Neural cell (in vitro differentiated cells): ENCODE data around the gene LRBA. TPM values are rescaled to one million over a fixed set of nuclear protein-coding genes. Genes with fewer than 3 reads are reported as not detected.

Experiments used
- H2AFZ ChIP-seq: fragments of 200-600, 300-800 bp; sonication (generic), shearing (Covaris generic); 2 replicates; pipeline ENCODE4 v1.6.0; 2014; ENCODE audit warnings: low read depth, mild to moderate bottlenecking, antibody characterized with exemption, low read length, moderate library complexity
- H3F3A ChIP-seq: fragments of 200-600 bp; shearing (Covaris generic); 2 replicates; pipeline ENCODE4 v1.6.1; 2016; ENCODE audit warnings: mild to moderate bottlenecking, moderate library complexity, mixed read lengths, antibody characterized with exemption, low read length; ENCODE audit not compliant: insufficient read depth, poor library complexity, severe bottlenecking
- H3K27ac ChIP-seq: fragments of 200-600, 300-800 bp; sonication (generic), shearing (Covaris generic); 2 replicates; pipeline ENCODE4 v1.5.1; 2014; ENCODE audit warnings: mild to moderate bottlenecking, low read length, moderate library complexity
- H3K27me3 ChIP-seq: fragments of 300-800, 200-600 bp; sonication (generic), shearing (Covaris generic); 2 replicates; pipeline ENCODE4 v1.6.0; 2014; ENCODE audit warnings: mild to moderate bottlenecking, low read depth, low read length, moderate library complexity; ENCODE audit not compliant: insufficient read depth
- H3K36me3 ChIP-seq: fragments of 300-800, 200-600 bp; sonication (generic), shearing (Covaris generic); 2 replicates; pipeline ENCODE4 v1.5.1; 2014; ENCODE audit warnings: mild to moderate bottlenecking, antibody characterized with exemption, low read length, moderate library complexity; ENCODE audit not compliant: insufficient read depth
- H3K4me2 ChIP-seq: fragments of 300-800, 200-600 bp; sonication (generic), shearing (Covaris generic); 2 replicates; pipeline ENCODE4 v1.6.0; 2014; ENCODE audit warnings: mild to moderate bottlenecking, low read length
- H3K4me3 ChIP-seq: fragments of 300-800, 200-600 bp; sonication (generic), shearing (Covaris generic); 2 replicates; pipeline ENCODE4 v1.5.1; 2014; ENCODE audit warnings: mild to moderate bottlenecking, low read length, moderate library complexity
- H3K79me2 ChIP-seq: fragments of 200-600 bp; shearing (Covaris generic); replicated peaks from 2 replicates; pipeline ENCODE4 v1.6.0; 2014; ENCODE audit warnings: mild to moderate bottlenecking, low read length, moderate library complexity; ENCODE audit not compliant: insufficient read depth
- H3K9ac ChIP-seq: fragments of 300-800, 200-600 bp; sonication (generic), shearing (Covaris generic); 2 replicates; pipeline ENCODE4 v1.6.1; 2016; ENCODE audit warnings: mild to moderate bottlenecking, low read length, mixed read lengths
- H3K9me2 ChIP-seq: fragments of 200-600 bp; shearing (Covaris generic); 2 replicates; pipeline ENCODE4 v1.6.1; 2016; ENCODE audit warnings: mild to moderate bottlenecking, low read length, mixed read lengths; ENCODE audit not compliant: insufficient read depth
- H3K9me3 ChIP-seq: fragments of 200-600, 300-800 bp; sonication (generic), shearing (Covaris generic); 2 replicates; pipeline ENCODE4 v1.6.1; 2016; ENCODE audit warnings: mild to moderate bottlenecking, mixed run types, low read length, moderate library complexity, mixed read lengths
- H4K20me1 ChIP-seq: fragments of 200-600 bp; shearing (Covaris generic); 2 replicates; pipeline ENCODE4 v1.6.1; 2016; ENCODE audit warnings: mild to moderate bottlenecking, mixed run types; ENCODE audit not compliant: insufficient read depth
- EP300 ChIP-seq: fragments of 450-650 bp; conservative IDR thresholded peaks from 2 replicates; pipeline ENCODE4 v1.6.1; 2014; ENCODE audit warnings: antibody characterized with exemption, mild to moderate bottlenecking, moderate library complexity; ENCODE audit not compliant: poor library complexity, severe bottlenecking
- EZH2 ChIP-seq: fragments of 200-600, 300-800 bp; shearing (Covaris generic), sonication (generic); IDR thresholded peaks from 2 replicates; pipeline ENCODE4 v1.6.1; 2014; ENCODE audit warnings: antibody characterized with exemption, low read length, borderline replicate concordance, mild to moderate bottlenecking; ENCODE audit not compliant: insufficient read depth, poor library complexity, severe bottlenecking
- MXI1 ChIP-seq: fragments of 450-650 bp; conservative IDR thresholded peaks from 2 replicates; pipeline ENCODE4 v1.6.1; 2014; ENCODE audit warnings: antibody characterized with exemption, mild to moderate bottlenecking; ENCODE audit not compliant: poor library complexity, severe bottlenecking
- POLR2AphosphoS5 ChIP-seq: IDR thresholded peaks from 2 replicates; pipeline ENCODE4 v1.6.1; 2012
- RAD21 ChIP-seq: fragments of 450-650 bp; conservative IDR thresholded peaks from 2 replicates; pipeline ENCODE4 v1.6.1; 2014; ENCODE audit warnings: antibody characterized with exemption, mild to moderate bottlenecking, moderate library complexity
- SMC3 ChIP-seq: fragments of 450-650 bp; conservative IDR thresholded peaks from 2 replicates; pipeline ENCODE4 v1.6.1; 2014; ENCODE audit warnings: antibody characterized with exemption, mild to moderate bottlenecking, moderate library complexity; ENCODE audit not compliant: poor library complexity
- TAF1 ChIP-seq: IDR thresholded peaks from 2 replicates; pipeline ENCODE4 v1.6.1; 2012; ENCODE audit warnings: low read depth
- polyA plus RNA-seq: library from polyadenylated mRNA; depleted of rRNA; stranded (reverse); fragments of >200 nt; gene quantifications from 2 replicates; pipeline ENCODE4 v1.2.3, GENCODE V29; 2014
- TF ChIP-seq, protein P1 (sequence below): fragments of 450-650 bp; IDR thresholded peaks from 2 replicates; pipeline ENCODE4 v1.5.1; 2014; ENCODE audit warnings: antibody characterized with exemption, mild to moderate bottlenecking, moderate library complexity; ENCODE audit not compliant: poor library complexity, severe bottlenecking
- TF ChIP-seq, protein P2 (sequence below): IDR thresholded peaks from 2 replicates; pipeline ENCODE4 v1.6.1; 2012; ENCODE audit warnings: borderline replicate concordance

LRBA gene
- polyA plus RNA-seq, 1 donor from 2014 or later: 7.1 TPM

DNA sequence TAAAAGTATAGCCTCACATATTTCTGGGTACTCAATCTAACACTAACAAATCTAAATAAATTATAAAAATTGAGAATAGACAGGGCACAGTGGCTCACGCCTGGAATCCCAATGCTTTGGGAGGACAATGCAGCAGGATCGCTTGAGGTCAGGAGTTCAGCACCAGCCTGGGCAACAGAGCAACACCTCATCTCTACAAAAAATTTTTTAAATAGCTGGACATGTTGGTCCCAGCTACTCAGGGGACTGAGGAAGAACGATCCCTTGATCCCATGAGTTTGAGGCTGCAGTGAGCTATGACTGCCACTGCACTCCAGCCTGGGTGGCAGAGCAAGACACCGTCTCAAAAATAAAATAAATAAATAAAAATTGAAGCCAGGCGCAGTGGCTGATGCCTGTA, 192.7 kb downstream of the LRBA start:
- no peaks in the 10 kb centered on the region for H4K20me1 ChIP-seq
- H3K79me2 ChIP-seq: no peaks in the 10 kb centered on the region
- no peak overlapping the region for H2AFZ ChIP-seq
- no peak overlapping the region for H3K4me3 ChIP-seq
- no peaks in the 10 kb centered on the region for H3K9me3 ChIP-seq
- no peak overlapping the region for H3K4me2 ChIP-seq
- H3K27me3 ChIP-seq: no peaks in the 10 kb centered on the region
- H3K9ac ChIP-seq: no peak overlapping the region
- TF ChIP-seq, protein P1, sequence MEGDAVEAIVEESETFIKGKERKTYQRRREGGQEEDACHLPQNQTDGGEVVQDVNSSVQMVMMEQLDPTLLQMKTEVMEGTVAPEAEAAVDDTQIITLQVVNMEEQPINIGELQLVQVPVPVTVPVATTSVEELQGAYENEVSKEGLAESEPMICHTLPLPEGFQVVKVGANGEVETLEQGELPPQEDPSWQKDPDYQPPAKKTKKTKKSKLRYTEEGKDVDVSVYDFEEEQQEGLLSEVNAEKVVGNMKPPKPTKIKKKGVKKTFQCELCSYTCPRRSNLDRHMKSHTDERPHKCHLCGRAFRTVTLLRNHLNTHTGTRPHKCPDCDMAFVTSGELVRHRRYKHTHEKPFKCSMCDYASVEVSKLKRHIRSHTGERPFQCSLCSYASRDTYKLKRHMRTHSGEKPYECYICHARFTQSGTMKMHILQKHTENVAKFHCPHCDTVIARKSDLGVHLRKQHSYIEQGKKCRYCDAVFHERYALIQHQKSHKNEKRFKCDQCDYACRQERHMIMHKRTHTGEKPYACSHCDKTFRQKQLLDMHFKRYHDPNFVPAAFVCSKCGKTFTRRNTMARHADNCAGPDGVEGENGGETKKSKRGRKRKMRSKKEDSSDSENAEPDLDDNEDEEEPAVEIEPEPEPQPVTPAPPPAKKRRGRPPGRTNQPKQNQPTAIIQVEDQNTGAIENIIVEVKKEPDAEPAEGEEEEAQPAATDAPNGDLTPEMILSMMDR: no peak
- H3K9me2 ChIP-seq: no peaks in the 10 kb centered on the region
- no peak overlapping the region for H3K27ac ChIP-seq
- H3F3A ChIP-seq: no peaks in the 10 kb centered on the region
- no peaks in the 10 kb centered on the region for H3K36me3 ChIP-seq

DNA sequence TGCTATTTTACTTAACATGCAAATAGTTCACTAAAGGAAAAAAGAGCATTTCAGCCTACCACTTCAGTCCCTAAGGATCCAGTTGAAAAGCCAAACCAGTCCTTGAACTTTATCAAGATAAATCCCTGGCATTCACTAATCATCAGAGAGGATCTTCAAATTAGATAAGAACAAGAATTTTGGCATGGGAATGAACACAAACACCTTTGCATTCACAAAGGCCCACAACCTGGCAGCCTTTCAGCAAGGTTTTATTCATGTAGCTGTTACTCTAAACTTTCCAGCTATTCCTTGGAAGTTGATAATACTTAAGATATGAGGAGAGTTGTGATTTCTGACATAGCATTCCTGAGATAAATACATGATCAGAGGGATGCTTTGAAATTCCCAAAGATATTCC, 193.4 kb downstream of the LRBA start:
- Histone ChIP-seq H3K27ac (no peak overlapping the region), H3K9me2 (no peaks in the 10 kb centered on the region), H3K9me3 (no peaks in the 10 kb centered on the region), H3K4me2 (no peak overlapping the region), H3K79me2 (no peaks in the 10 kb centered on the region), H3K9ac (no peak overlapping the region), H3K36me3 (no peaks in the 10 kb centered on the region), H3K4me3 (no peak overlapping the region), H3F3A (no peaks in the 10 kb centered on the region), H3K27me3 (no peaks in the 10 kb centered on the region), H2AFZ (no peak overlapping the region), H4K20me1 (no peaks in the 10 kb centered on the region)
- no peak for TF ChIP-seq POLR2AphosphoS5
- TF ChIP-seq, protein P2, sequence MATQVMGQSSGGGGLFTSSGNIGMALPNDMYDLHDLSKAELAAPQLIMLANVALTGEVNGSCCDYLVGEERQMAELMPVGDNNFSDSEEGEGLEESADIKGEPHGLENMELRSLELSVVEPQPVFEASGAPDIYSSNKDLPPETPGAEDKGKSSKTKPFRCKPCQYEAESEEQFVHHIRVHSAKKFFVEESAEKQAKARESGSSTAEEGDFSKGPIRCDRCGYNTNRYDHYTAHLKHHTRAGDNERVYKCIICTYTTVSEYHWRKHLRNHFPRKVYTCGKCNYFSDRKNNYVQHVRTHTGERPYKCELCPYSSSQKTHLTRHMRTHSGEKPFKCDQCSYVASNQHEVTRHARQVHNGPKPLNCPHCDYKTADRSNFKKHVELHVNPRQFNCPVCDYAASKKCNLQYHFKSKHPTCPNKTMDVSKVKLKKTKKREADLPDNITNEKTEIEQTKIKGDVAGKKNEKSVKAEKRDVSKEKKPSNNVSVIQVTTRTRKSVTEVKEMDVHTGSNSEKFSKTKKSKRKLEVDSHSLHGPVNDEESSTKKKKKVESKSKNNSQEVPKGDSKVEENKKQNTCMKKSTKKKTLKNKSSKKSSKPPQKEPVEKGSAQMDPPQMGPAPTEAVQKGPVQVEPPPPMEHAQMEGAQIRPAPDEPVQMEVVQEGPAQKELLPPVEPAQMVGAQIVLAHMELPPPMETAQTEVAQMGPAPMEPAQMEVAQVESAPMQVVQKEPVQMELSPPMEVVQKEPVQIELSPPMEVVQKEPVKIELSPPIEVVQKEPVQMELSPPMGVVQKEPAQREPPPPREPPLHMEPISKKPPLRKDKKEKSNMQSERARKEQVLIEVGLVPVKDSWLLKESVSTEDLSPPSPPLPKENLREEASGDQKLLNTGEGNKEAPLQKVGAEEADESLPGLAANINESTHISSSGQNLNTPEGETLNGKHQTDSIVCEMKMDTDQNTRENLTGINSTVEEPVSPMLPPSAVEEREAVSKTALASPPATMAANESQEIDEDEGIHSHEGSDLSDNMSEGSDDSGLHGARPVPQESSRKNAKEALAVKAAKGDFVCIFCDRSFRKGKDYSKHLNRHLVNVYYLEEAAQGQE: no peak
- no peak for TF ChIP-seq MXI1
- TF ChIP-seq EP300: no peak
- no peak for TF ChIP-seq RAD21
- TF ChIP-seq SMC3: no peak
- no peak for TF ChIP-seq EZH2
- TF ChIP-seq, protein P1: no peak
- TF ChIP-seq TAF1: no peak
